ENCODE measurements around the gene CHD9. TPM values are rescaled to one million over a fixed set of nuclear protein-coding genes. Genes with fewer than 3 reads are reported as not detected.

Gene CHD9
- total RNA-seq, 1 experiment from 2014 or later = 26.3 TPM

GRCh38 chr16:53084141-53084541 is 29.4 kb downstream of the CHD9 start:
- Histone ChIP-seq H3K4me1 (replicated peaks; ENCODE audit: insufficient read depth) (0 out of 2 replicates have a peak, but pooled peaks cover 14% of the 10 kb centered on the region), H3K9me3 (ENCODE audit: insufficient read depth, low read depth) (no peaks in the 10 kb centered on the region), H3K9me2 (ENCODE audit: insufficient read depth) (no peaks in the 10 kb centered on the region), H4K20me1 (ENCODE audit: insufficient read depth) (no peaks in the 10 kb centered on the region), H3K79me2 (ENCODE audit: low read depth) (no peaks in the 10 kb centered on the region), H3K4me3 (no peak overlapping the region), H3K4me2 (no peak overlapping the region), H3F3A (ENCODE audit: insufficient read depth, low read depth) (no peaks in the 10 kb centered on the region), H3K36me3 (ENCODE audit: low read depth) (no peaks in the 10 kb centered on the region), H2AFZ (no peak overlapping the region), H3K27me3 (ENCODE audit: insufficient read depth, low read depth) (no peaks in the 10 kb centered on the region), H3K27ac (no peak overlapping the region)
- no peak for DNase-seq
- ChIA-PET POLR2A (ENCODE audit: unreplicated experiment) (no interaction called here), CTCF (no interaction called here)
- TF ChIP-seq EZH2 (IDR thresholded peaks at IDR 0.05; ENCODE audit: low read depth) (no peak), CTCF (conservative IDR thresholded peaks at IDR 0.05) (no peak)
- intact Hi-C loops (cut with micrococcal nuclease; ENCODE audit: unreplicated experiment) = no loop called here
- BruUV-seq (replicated peaks) = no TSS peak

- BruUV-seq (replicated peaks) = no TSS peak
- no peaks in the 10 kb centered on the region for H3K9me2 ChIP-seq (ENCODE audit: insufficient read depth)
- no peaks in the 10 kb centered on the region for H4K20me1 ChIP-seq (ENCODE audit: insufficient read depth)
- 0 out of 2 replicates have a peak, but pooled peaks cover 13% of the 10 kb centered on the region for H3K4me1 ChIP-seq (replicated peaks; ENCODE audit: insufficient read depth)
- no peaks in the 10 kb centered on the region for H3K36me3 ChIP-seq (ENCODE audit: low read depth)
- CTCF ChIA-PET = no interaction called here
- no peak overlapping the region for H3K27ac ChIP-seq
- H3K9me3 ChIP-seq (ENCODE audit: insufficient read depth, low read depth) = no peaks in the 10 kb centered on the region
- intact Hi-C loops (cut with micrococcal nuclease; ENCODE audit: unreplicated experiment) = no loop called here
- DNase-seq = no peak
- H3K4me3 ChIP-seq = no peak overlapping the region
- POLR2A ChIA-PET (ENCODE audit: unreplicated experiment) = no interaction called here
- H2AFZ ChIP-seq = no peak overlapping the region
- no peaks in the 10 kb centered on the region for H3K27me3 ChIP-seq (ENCODE audit: insufficient read depth, low read depth)
- no peaks in the 10 kb centered on the region for H3F3A ChIP-seq (ENCODE audit: insufficient read depth, low read depth)
- no peaks in the 10 kb centered on the region for H3K79me2 ChIP-seq (ENCODE audit: low read depth)
- TF ChIP-seq CTCF (conservative IDR thresholded peaks at IDR 0.05) (no peak), EZH2 (IDR thresholded peaks at IDR 0.05; ENCODE audit: low read depth) (no peak)
- no peak overlapping the region for H3K4me2 ChIP-seq
These were observed 30.0 kb downstream of the CHD9 start for GRCh38 chr16:53084746-53085334.

- POLR2A ChIA-PET (ENCODE audit: unreplicated experiment) = no interaction called here
- Histone ChIP-seq H3K4me3 (no peak overlapping the region), H3K9me2 (ENCODE audit: insufficient read depth) (no peaks in the 10 kb centered on the region), H3K79me2 (ENCODE audit: low read depth) (no peaks in the 10 kb centered on the region), H3F3A (ENCODE audit: insufficient read depth, low read depth) (no peaks in the 10 kb centered on the region), H3K27me3 (ENCODE audit: insufficient read depth, low read depth) (no peaks in the 10 kb centered on the region), H2AFZ (no peak overlapping the region), H3K4me1 (replicated peaks; ENCODE audit: insufficient read depth) (0 out of 2 replicates have a peak, but pooled peaks cover 8% of the 10 kb centered on the region), H4K20me1 (ENCODE audit: insufficient read depth) (no peaks in the 10 kb centered on the region), H3K9me3 (ENCODE audit: insufficient read depth, low read depth) (no peaks in the 10 kb centered on the region), H3K4me2 (no peak overlapping the region), H3K27ac (no peak overlapping the region), H3K36me3 (ENCODE audit: low read depth) (no peaks in the 10 kb centered on the region)
- CTCF ChIA-PET = no interaction called here
- no peak for DNase-seq
- intact Hi-C loops (cut with micrococcal nuclease; ENCODE audit: unreplicated experiment) = no loop called here
- TF ChIP-seq CTCF (conservative IDR thresholded peaks at IDR 0.05) (no peak), EZH2 (IDR thresholded peaks at IDR 0.05; ENCODE audit: low read depth) (no peak)
- BruUV-seq (replicated peaks) = no TSS peak
These were observed 30.6 kb downstream of the CHD9 start for GRCh38 chr16:53085369-53085843.

Measured in PC-9 (cell line).